ENCODE results near the gene HSD17B10.
A peak's percentile ranks its signal among the peaks of the same experiment; 100 is the strongest.
"Not testable (repeated sequence)": the region's sequence is repeated elsewhere in the genome, so short reads cannot be mapped to it uniquely, and the experiment has no call there.

HSD17B10 gene

GRCh38 chrX:53474707-53475106 is 40.5 kb upstream of the HSD17B10 start:
- no peak for TF ChIP-seq CTCF (IDR thresholded peaks at IDR 0.05; ENCODE audit: low read depth, low read length, missing control alignments)
- no peak for DNase-seq (ENCODE audit: low read depth)
- no peak overlapping the region for H3K4me3 ChIP-seq (ENCODE audit: low read depth, low read length)
- in situ Hi-C loops (cut with HindIII; ENCODE audit: low sequenced_read_pairs), result no loop called here

DNA sequence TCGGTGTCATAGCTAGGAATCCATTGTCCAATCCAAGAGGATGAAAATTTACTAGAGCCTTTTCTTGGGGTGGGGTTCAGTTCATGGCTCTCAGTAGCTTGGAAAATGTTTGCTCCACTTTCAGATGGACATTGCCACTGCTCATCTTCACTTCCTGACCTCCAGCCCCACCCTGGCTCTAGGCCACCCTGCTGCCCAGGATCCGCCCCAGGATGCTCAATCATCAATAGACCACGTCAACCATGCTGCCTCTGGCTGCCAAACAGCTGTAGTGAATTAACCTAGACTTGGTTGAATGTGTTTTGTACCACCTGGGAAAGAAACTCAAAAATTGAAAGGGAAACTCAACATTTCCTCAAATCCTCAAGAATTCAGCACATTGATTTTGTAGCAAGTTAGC is 37.2 kb upstream of the HSD17B10 start:
- no peak for TF ChIP-seq CTCF (IDR thresholded peaks at IDR 0.05; ENCODE audit: low read depth, low read length, missing control alignments)
- in situ Hi-C loops (cut with HindIII; ENCODE audit: low sequenced_read_pairs), result no loop called here
- H3K4me3 ChIP-seq (ENCODE audit: low read depth, low read length), result no peak overlapping the region
- DNase-seq (ENCODE audit: low read depth), result no peak

DNA sequence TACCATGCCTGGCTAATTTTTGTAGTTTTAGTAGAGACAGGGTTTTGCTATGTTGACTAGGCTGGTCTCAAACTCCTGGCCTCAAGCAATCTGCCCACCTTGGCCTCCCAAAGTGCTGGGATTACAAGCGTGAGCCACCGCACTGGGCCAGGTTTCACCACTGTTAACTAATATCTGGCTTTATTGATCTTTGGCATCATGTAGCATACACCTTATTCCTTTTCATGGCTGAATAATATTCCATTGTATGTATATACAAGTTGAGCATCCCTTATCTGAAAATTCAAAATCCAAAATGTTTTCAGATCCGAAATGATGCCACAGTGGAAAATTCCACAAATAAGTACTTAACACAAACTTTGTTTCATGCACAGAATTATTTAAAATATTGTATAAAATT is 34.5 kb upstream of the HSD17B10 start:
- DNase-seq (ENCODE audit: low read depth); in situ Hi-C loops (cut with HindIII; ENCODE audit: low sequenced_read_pairs); H3K4me3 ChIP-seq (ENCODE audit: low read depth, low read length): not testable (repeated sequence)

- H3K4me3 ChIP-seq (ENCODE audit: low read depth, low read length), result no peak overlapping the region
- in situ Hi-C loops (cut with HindIII; ENCODE audit: low sequenced_read_pairs), result no loop called here
- peak; percentile 7 for TF ChIP-seq CTCF (IDR thresholded peaks at IDR 0.05; ENCODE audit: low read depth, low read length, missing control alignments)
- DNase-seq (ENCODE audit: low read depth), result no peak
Measured at GRCh38 chrX:53458082-53458481, 23.9 kb upstream of the HSD17B10 start.

- H3K4me3 ChIP-seq (ENCODE audit: low read depth, low read length), result no peak overlapping the region
- DNase-seq (ENCODE audit: low read depth), result no peak
- in situ Hi-C loops (cut with HindIII; ENCODE audit: low sequenced_read_pairs), result no loop called here
- TF ChIP-seq CTCF (IDR thresholded peaks at IDR 0.05; ENCODE audit: low read depth, low read length, missing control alignments), result no peak
Measured at GRCh38 chrX:53456254-53456653, 22.1 kb upstream of the HSD17B10 start.

GRCh38 chrX:53452812-53453211 is 18.6 kb upstream of the HSD17B10 start:
- DNase-seq (ENCODE audit: low read depth), result no peak
- no peak overlapping the region for H3K4me3 ChIP-seq (ENCODE audit: low read depth, low read length)
- TF ChIP-seq CTCF (IDR thresholded peaks at IDR 0.05; ENCODE audit: low read depth, low read length, missing control alignments), result no peak
- in situ Hi-C loops (cut with HindIII; ENCODE audit: low sequenced_read_pairs), result no loop called here

DNA sequence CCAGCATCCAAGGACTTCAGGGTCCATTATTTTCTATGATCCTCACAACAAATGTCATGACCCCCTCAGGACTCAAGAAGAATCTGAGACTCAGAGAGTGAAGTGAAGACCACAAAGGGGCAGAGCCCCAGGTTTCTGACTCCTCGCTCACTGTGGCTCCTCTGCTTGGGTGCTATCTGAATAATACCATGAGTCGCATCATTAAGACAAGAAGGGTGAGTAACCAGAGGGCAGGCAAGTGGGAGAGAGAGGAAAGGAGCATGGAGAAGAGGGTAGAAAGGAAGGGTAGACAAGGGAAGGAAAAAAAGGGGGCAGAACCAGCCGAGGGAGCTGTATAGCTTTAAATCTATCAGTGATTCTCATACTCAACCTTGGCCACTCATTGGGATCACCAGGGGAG is 15.5 kb upstream of the HSD17B10 start:
- H3K4me3 ChIP-seq (ENCODE audit: low read depth, low read length), result no peak overlapping the region
- TF ChIP-seq CTCF (IDR thresholded peaks at IDR 0.05; ENCODE audit: low read depth, low read length, missing control alignments), result no peak
- no peak for DNase-seq (ENCODE audit: low read depth)
- in situ Hi-C loops (cut with HindIII; ENCODE audit: low sequenced_read_pairs), result no loop called here

Data from astrocyte of the cerebellum (primary cell).